A549 (cell line): Measurements from ENCODE around the gene NR2C2AP.

ENCODE experiments used
- CBX2 ChIP-seq: fragments of 200-600 bp; sonication (generic); IDR thresholded peaks from 2 replicates; pipeline ENCODE4 v1.6.1; 2016; ENCODE audit warnings: low read depth, mild to moderate bottlenecking, borderline replicate concordance
- CHD2 ChIP-seq: fragments of 150-350 bp; IDR thresholded peaks from 2 replicates; pipeline ENCODE4 v1.6.1; 2014; ENCODE audit warnings: low read length; ENCODE audit not compliant: partially characterized antibody
- POLR2A ChIP-seq: IDR thresholded peaks from 2 replicates; pipeline ENCODE4 v1.6.1; 2012; ENCODE audit warnings: mild to moderate bottlenecking, low read length
- POLR2AphosphoS2 ChIP-seq: conservative IDR thresholded peaks from 2 replicates; pipeline ENCODE4 v1.6.1; 2012; ENCODE audit warnings: low read length, improper control_type of control experiment, inconsistent platforms
- SREBF2 ChIP-seq: fragments of 450-650 bp; IDR thresholded peaks from 2 replicates; pipeline ENCODE4 v1.6.1; 2014; ENCODE audit warnings: mild to moderate bottlenecking, moderate library complexity
- TF ChIP-seq, protein P1 (sequence below): fragments of >200 bp; sonication (Bioruptor Twin); formaldehyde crosslinking; IDR thresholded peaks from 3 replicates; pipeline ENCODE4 v1.5.1; 2016

DNA sequence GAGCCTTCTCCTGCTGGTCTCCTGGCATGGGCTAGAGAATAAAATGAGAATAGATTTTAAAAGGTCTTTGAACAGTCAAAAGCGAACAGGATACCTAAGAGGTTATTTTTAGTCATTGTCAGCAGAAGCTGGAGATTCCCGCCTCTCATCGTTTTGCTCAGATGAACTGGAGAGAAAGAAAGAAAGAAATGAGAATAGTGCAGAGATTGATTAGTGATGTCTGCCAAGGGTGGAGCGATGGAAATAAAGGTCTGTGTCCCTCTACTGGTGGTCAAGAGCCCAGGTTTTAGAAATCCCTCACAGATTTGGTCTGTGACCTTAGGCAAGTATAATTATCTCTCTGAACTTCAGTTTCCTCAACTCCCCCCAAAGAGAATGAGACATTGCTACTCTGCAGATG lies 13.9 kb upstream of the NR2C2AP start:
- TF ChIP-seq, protein P1, sequence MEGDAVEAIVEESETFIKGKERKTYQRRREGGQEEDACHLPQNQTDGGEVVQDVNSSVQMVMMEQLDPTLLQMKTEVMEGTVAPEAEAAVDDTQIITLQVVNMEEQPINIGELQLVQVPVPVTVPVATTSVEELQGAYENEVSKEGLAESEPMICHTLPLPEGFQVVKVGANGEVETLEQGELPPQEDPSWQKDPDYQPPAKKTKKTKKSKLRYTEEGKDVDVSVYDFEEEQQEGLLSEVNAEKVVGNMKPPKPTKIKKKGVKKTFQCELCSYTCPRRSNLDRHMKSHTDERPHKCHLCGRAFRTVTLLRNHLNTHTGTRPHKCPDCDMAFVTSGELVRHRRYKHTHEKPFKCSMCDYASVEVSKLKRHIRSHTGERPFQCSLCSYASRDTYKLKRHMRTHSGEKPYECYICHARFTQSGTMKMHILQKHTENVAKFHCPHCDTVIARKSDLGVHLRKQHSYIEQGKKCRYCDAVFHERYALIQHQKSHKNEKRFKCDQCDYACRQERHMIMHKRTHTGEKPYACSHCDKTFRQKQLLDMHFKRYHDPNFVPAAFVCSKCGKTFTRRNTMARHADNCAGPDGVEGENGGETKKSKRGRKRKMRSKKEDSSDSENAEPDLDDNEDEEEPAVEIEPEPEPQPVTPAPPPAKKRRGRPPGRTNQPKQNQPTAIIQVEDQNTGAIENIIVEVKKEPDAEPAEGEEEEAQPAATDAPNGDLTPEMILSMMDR, result no peak
- no peak for TF ChIP-seq CHD2
- TF ChIP-seq POLR2AphosphoS2, result no peak
- TF ChIP-seq CBX2, result no peak
- TF ChIP-seq POLR2A, result no peak
- no peak for TF ChIP-seq SREBF2
